Spleen (tissue), 11 donors: ENCODE measurements around the gene ERLIN1. TPM values are rescaled to one million over a fixed set of nuclear protein-coding genes. Genes with fewer than 3 reads are reported as not detected.

Experiments used
- DNase-seq: peaks from one replicate; pipeline ENCODE4 v3.0.0-alpha.2; 2020
- H3K27ac ChIP-seq, 8 donors: fragments of 200-600 bp; sonication (generic) in 7 of 8; 1 replicate in 4 of 8; 2 replicates in 4 of 8; pipeline versions ENCODE4 v1.5.0 to v1.8.0; 2016 to 2021; ENCODE audit warnings: inconsistent platforms in 4 of 8, mild to moderate bottlenecking in 4 of 8, moderate library complexity in 1 of 8
- H3K27me3 ChIP-seq, 7 donors: fragments of 200-600 bp; sonication (generic) in 6 of 7; replicated peaks in 1 of 7; 1 replicate in 4 of 7; 2 replicates in 3 of 7; pipeline versions ENCODE4 v1.5.0 to v1.8.0; 2016 to 2021; ENCODE audit warnings: inconsistent platforms in 3 of 7, mild to moderate bottlenecking in 1 of 7
- H3K36me3 ChIP-seq, 6 donors: fragments of 200-600 bp; sonication (generic) in 5 of 6; 1 replicate in 4 of 6; 2 replicates in 2 of 6; pipeline versions ENCODE4 v1.5.0 to v1.8.0; 2016 to 2021; ENCODE audit warnings: inconsistent platforms in 2 of 6
- H3K4me1 ChIP-seq, 6 donors: fragments of 200-600 bp; sonication (generic) in 5 of 6; 1 replicate in 3 of 6; 2 replicates in 3 of 6; pipeline versions ENCODE4 v1.5.0 to v1.8.0; 2016 to 2021; ENCODE audit warnings: inconsistent platforms in 3 of 6
- H3K4me3 ChIP-seq, 8 donors: fragments of 200-600 bp; sonication (generic) in 7 of 8; 1 replicate in 4 of 8; 2 replicates in 4 of 8; pipeline versions ENCODE4 v1.5.0 to v1.8.0; 2016 to 2021; ENCODE audit warnings: inconsistent platforms in 4 of 8, mild to moderate bottlenecking in 4 of 8, moderate library complexity in 2 of 8
- H3K9me3 ChIP-seq, 8 donors: fragments of 200-600 bp; sonication (generic) in 7 of 8; 1 replicate in 4 of 8; 2 replicates in 4 of 8; pipeline versions ENCODE4 v1.5.0 to v1.8.0; 2016 to 2021; ENCODE audit warnings: inconsistent platforms in 4 of 8
- CTCF ChIP-seq, 11 experiments: fragments of 200-600 bp in 7 of 11; fragments of 450-650 bp in 4 of 11; sonication (generic) in 4 of 11; IDR thresholded peaks in 8 of 11; conservative IDR thresholded peaks in 3 of 11; 1 replicate in 7 of 11; 2 replicates in 4 of 11; pipeline versions ENCODE4 v1.4.0 to v1.8.0; 2016 to 2021; ENCODE audit warnings: antibody characterized with exemption in 11 of 11, inconsistent platforms in 4 of 11, mild to moderate bottlenecking in 1 of 11
- POLR2A ChIP-seq, 3 donors: fragments of 450-650 bp; IDR thresholded peaks; one replicate each; pipeline ENCODE4 v1.5.1; 2017; ENCODE audit warnings: antibody characterized with exemption in 3 of 3, mild to moderate bottlenecking in 1 of 3
- POLR2AphosphoS5 ChIP-seq, 3 donors: sonication (generic); formaldehyde crosslinking; IDR thresholded peaks; one replicate each; pipeline ENCODE4 v1.5.1; 2017; ENCODE audit warnings: antibody characterized with exemption in 3 of 3
- WGBS, 5 donors: extraction: QIAGEN DNeasy Blood & Tissue Kit in 3 of 5; methylation state at CpG; one replicate each; pipeline versions ENCODE4 v1.1.5 to v1.1.7; 2013 to 2018; 5-methylcytosine and 5-hydroxymethylcytosine counted together
- intact Hi-C: fragments of 100-400 bp; cut with DNase I; formaldehyde crosslinking; loops from one replicate; pipeline ENCODE4 v1.15.0; 2023; ENCODE audit warnings: low total_unique reads
- polyA plus RNA-seq, 3 donors: library from polyadenylated mRNA; stranded (reverse); fragments of 200-250 nt; gene quantifications; one replicate each; pipeline ENCODE4 v1.2.1, GENCODE V29; 2013
- total RNA-seq, 7 donors: library from RNA; depleted of rRNA in 3 of 7; stranded (reverse); fragments of >200 nt in 3 of 7; fragmentation: NEBNext Ultra II Directional in 4 of 7; extraction: Animal tissue kit (Norgen Biotek cat#: 25700) in 4 of 7; gene quantifications; one replicate each; pipeline versions ENCODE4 v1.1.0 to v1.2.1, GENCODE V29; 2016 to 2021
- donor health status: healthy with polysubstance abuse.
- donor health status: DM: no; HTN: no; CAD: no; lungs with moderate emphysema.
- donor health status: DM: no; HTN: no; CAD: no.
- donor health status: Bipolar disorder and iron deficiency.
- donor health status: healthy.
- donor health status: DM: no; HTN: no; CAD: no.
- donor health status: DM: yes; HTN: yes; CAD: no.

Gene ERLIN1
- total and polyA plus RNA-seq, 10 donors: 2.6 to 29.6 (median 18.0) TPM

GRCh38 chr10:100174699-100175677 lies 10.8 kb downstream of the ERLIN1 start:
- Histone ChIP-seq H3K4me3 (no peak overlapping the region), H3K27ac (no peak overlapping the region), H3K36me3 (peaks cover 4 to 97% (median 49%) of the 10 kb centered on the region in 6 donors), H3K27me3 (no peaks in the 10 kb centered on the region), H3K9me3 (no peaks in the 10 kb centered on the region), H3K4me1 (peaks cover 0 to 15% (median 2%) of the 10 kb centered on the region in 6 donors)
- 83 to 95% (median 87%) methylated on average over 3 of the region's 3 CpGs for WGBS, 5 donors
- TF ChIP-seq POLR2AphosphoS5 (IDR thresholded peaks at IDR 0.05): no peak
- no peak for TF ChIP-seq POLR2A (IDR thresholded peaks at IDR 0.05)
- no peak for TF ChIP-seq CTCF (IDR thresholded peaks at IDR 0.05 in 8 of 11, conservative IDR thresholded peaks at IDR 0.05 in 3 of 11)
- no peak for DNase-seq
- intact Hi-C loops: no loop called here

- H3K27ac ChIP-seq: no peak overlapping the region
- H3K4me3 ChIP-seq: no peak overlapping the region
- no peaks in the 10 kb centered on the region for H3K9me3 ChIP-seq
- DNase-seq: no peak
- intact Hi-C loops: no loop called here
- WGBS, 5 donors: 89 to 95% (median 92%) methylated on average over 6 of the region's 6 CpGs
- peaks cover 0 to 24% (median 4%) of the 10 kb centered on the region in 6 donors for H3K4me1 ChIP-seq
- H3K27me3 ChIP-seq: no peaks in the 10 kb centered on the region
- TF ChIP-seq POLR2A (IDR thresholded peaks at IDR 0.05) (no peak), CTCF (IDR thresholded peaks at IDR 0.05 in 8 of 11, conservative IDR thresholded peaks at IDR 0.05 in 3 of 11) (no peak), POLR2AphosphoS5 (IDR thresholded peaks at IDR 0.05) (no peak)
- peaks cover 0 to 87% (median 40%) of the 10 kb centered on the region in 6 donors for H3K36me3 ChIP-seq
Measured at GRCh38 chr10:100173035-100173434, 12.8 kb downstream of the ERLIN1 start.

GRCh38 chr10:100172349-100172748 lies 13.5 kb downstream of the ERLIN1 start:
- peaks cover 0 to 80% (median 37%) of the 10 kb centered on the region in 6 donors for H3K36me3 ChIP-seq
- no peak overlapping the region for H3K4me3 ChIP-seq
- H3K9me3 ChIP-seq: no peaks in the 10 kb centered on the region
- TF ChIP-seq POLR2AphosphoS5 (IDR thresholded peaks at IDR 0.05) (no peak), POLR2A (IDR thresholded peaks at IDR 0.05) (no peak), CTCF (IDR thresholded peaks at IDR 0.05 in 8 of 11, conservative IDR thresholded peaks at IDR 0.05 in 3 of 11) (no peak)
- no peak for DNase-seq
- intact Hi-C loops: no loop called here
- no peak overlapping the region for H3K27ac ChIP-seq
- WGBS, 5 donors: 89 to 100% (median 94%) methylated on average over 1 of the region's 1 CpG
- peaks cover 0 to 31% (median 9%) of the 10 kb centered on the region in 6 donors for H3K4me1 ChIP-seq
- no peaks in the 10 kb centered on the region for H3K27me3 ChIP-seq

GRCh38 chr10:100168313-100168643 lies 17.6 kb downstream of the ERLIN1 start:
- Histone ChIP-seq H3K36me3 (peaks cover 0 to 78% (median 21%) of the 10 kb centered on the region in 6 donors), H3K27me3 (no peaks in the 10 kb centered on the region), H3K9me3 (no peaks in the 10 kb centered on the region), H3K27ac (peak overlapping the region in 7 of 8 donors; percentile 50 to 77 (median 68)), H3K4me1 (peaks cover 0 to 40% (median 12%) of the 10 kb centered on the region in 6 donors), H3K4me3 (peak overlapping the region in 1 of 8 donors; percentile 24)
- no peak for DNase-seq
- WGBS, 5 donors: 67 to 88% (median 81%) methylated on average over 1 of the region's 1 CpG
- intact Hi-C loops: no loop called here
- TF ChIP-seq CTCF (IDR thresholded peaks at IDR 0.05 in 8 of 11, conservative IDR thresholded peaks at IDR 0.05 in 3 of 11) (no peak), POLR2AphosphoS5 (IDR thresholded peaks at IDR 0.05) (no peak), POLR2A (IDR thresholded peaks at IDR 0.05) (no peak)
